SK-N-MC (cell line): ENCODE results near the gene TRIM74.
"Not testable (repeated sequence)": the region's sequence is repeated elsewhere in the genome, so short reads cannot be mapped to it uniquely, and the experiment has no call there.

Experiments used
- EZH2 ChIP-seq: fragments of 200-600 bp; sonication (generic); IDR thresholded peaks from one replicate; pipeline ENCODE4 v1.6.1; 2017; ENCODE audit warnings: antibody characterized with exemption
- POLR2AphosphoS5 ChIP-seq: IDR thresholded peaks from 2 replicates; pipeline ENCODE4 v1.6.1; 2012; ENCODE audit warnings: mild to moderate bottlenecking, low read depth, low read length, borderline replicate concordance

- TF ChIP-seq EZH2, POLR2AphosphoS5: not testable (repeated sequence)
These were observed 41.5 kb downstream of the TRIM74 start for GRCh38 chr7:72927791-72928190.
